ENCODE results near the gene GTF2F2. TPM values are rescaled to one million over a fixed set of nuclear protein-coding genes. Genes with fewer than 3 reads are reported as not detected.

Gene GTF2F2
- total and polyA plus RNA-seq, 2 experiments from 2014 or later = 42.1 to 75.6 TPM

GRCh38 chr13:45137526-45137925 lies 17.2 kb downstream of the GTF2F2 start (continued):
- no peak for TF ChIP-seq ZNF462 (CRISPR knock-in tag; IDR thresholded peaks at IDR 0.05)
- no peak for TF ChIP-seq STAT1 (IDR thresholded peaks at IDR 0.05; ENCODE audit: unreplicated experiment)

GRCh38 chr13:45138282-45138681 lies 18.0 kb downstream of the GTF2F2 start:
- H3K9me3 Mint-ChIP-seq = peaks cover 3% of the 10 kb centered on the region; the same call in 1 of the 3 replicates
- Histone ChIP-seq H3K79me2 (replicated peaks; ENCODE audit: insufficient read depth) (peaks cover 77% of the 10 kb centered on the region), H3K4me1 (ENCODE audit: insufficient read depth) (peaks cover 24% of the 10 kb centered on the region), H3K4me2 (no peak overlapping the region), H3K36me3 (ENCODE audit: insufficient read depth) (no peaks in the 10 kb centered on the region), H4K20me1 (replicated peaks; ENCODE audit: insufficient read depth) (peaks cover 7% of the 10 kb centered on the region; the same call in 1 of the 2 replicates), H3K27ac (ENCODE audit: low read depth) (peak overlapping the region; percentile 64; the same call in 1 of the 2 replicates), H3K9me2 (ENCODE audit: insufficient read depth) (no peaks in the 10 kb centered on the region), H3K4me3 (no peak overlapping the region), H3F3A (replicated peaks; ENCODE audit: low read depth) (no peaks in the 10 kb centered on the region), H3K27me3 (ENCODE audit: insufficient read depth) (no peaks in the 10 kb centered on the region), H2AFZ (no peak overlapping the region)
- no peak for ATAC-seq
- peaks cover 22% of the 10 kb centered on the region for H3K36me3 Mint-ChIP-seq (ENCODE audit: low read depth)
- peaks cover 4% of the 10 kb centered on the region for H3K27me3 Mint-ChIP-seq (ENCODE audit: insufficient read depth, low read depth, poor library complexity)
- H3K4me3 Mint-ChIP-seq = no peak overlapping the region; the same call in 2 of the 3 replicates
- DNase-seq (ENCODE audit: low spot score) = no peak
- H3K27ac Mint-ChIP-seq = peak overlapping the region; percentile 27
- TF ChIP-seq NANOG (IDR thresholded peaks at IDR 0.05; ENCODE audit: borderline replicate concordance) (no peak), CREB1 (CRISPR knock-in tag; IDR thresholded peaks at IDR 0.05; ENCODE audit: low read depth) (no peak), STAT1 (IDR thresholded peaks at IDR 0.05; ENCODE audit: unreplicated experiment) (no peak), ETS1 (IDR thresholded peaks at IDR 0.05) (no peak)
- H3K4me1 Mint-ChIP-seq = peaks cover 27% of the 10 kb centered on the region

All from GM23338 (cell line).